Lung (tissue), 12 donors: Measurements from ENCODE around the gene OTUB2. TPM values are rescaled to one million over a fixed set of nuclear protein-coding genes. Genes with fewer than 3 reads are reported as not detected.

Experiments
- ATAC-seq: fragments of 200-7000 bp; cut with Tn5 transposase; one replicate; pipeline ENCODE4 v1.9.1; 2020; ENCODE audit warnings: moderate number of reproducible peaks; ENCODE audit not compliant: insufficient read depth, low FRiP score
- DNase-seq, 3 donors: peaks; one replicate each; pipeline ENCODE4 v3.0.0-alpha.2; 2013 to 2017
- H3K27ac ChIP-seq, 2 donors: one replicate each; pipeline ENCODE4 v1.5.1; 2013; ENCODE audit warnings: mild to moderate bottlenecking in 2 of 2, moderate library complexity in 2 of 2, control low read depth in 1 of 2, inconsistent platforms in 1 of 2, low read depth in 1 of 2, low read length in 1 of 2
- H3K27me3 ChIP-seq, 3 donors: one replicate each; pipeline ENCODE4 v1.5.1; 2013; ENCODE audit warnings: low read length in 2 of 3; ENCODE audit not compliant: control insufficient read depth in 3 of 3, insufficient read depth in 3 of 3
- H3K36me3 ChIP-seq, 4 donors: one replicate each; pipeline ENCODE4 v1.5.1; 2013; ENCODE audit warnings: low read length in 4 of 4, mild to moderate bottlenecking in 1 of 4, moderate library complexity in 1 of 4; ENCODE audit not compliant: control insufficient read depth in 4 of 4, insufficient read depth in 4 of 4
- H3K4me1 ChIP-seq, 5 donors: one replicate each; pipeline ENCODE4 v1.5.1; 2013; ENCODE audit warnings: low read length in 5 of 5, mild to moderate bottlenecking in 2 of 5, moderate library complexity in 1 of 5; ENCODE audit not compliant: control insufficient read depth in 5 of 5, insufficient read depth in 5 of 5
- H3K4me3 ChIP-seq: one replicate; pipeline ENCODE4 v1.5.1; 2013; ENCODE audit warnings: mild to moderate bottlenecking, control low read depth, moderate library complexity
- H3K9ac ChIP-seq, 2 donors: one replicate each; pipeline ENCODE4 v1.5.1; 2013; ENCODE audit warnings: low read length in 2 of 2, control low read depth in 1 of 2; ENCODE audit not compliant: insufficient read depth in 1 of 2
- H3K9me3 ChIP-seq, 4 donors: one replicate each; pipeline ENCODE4 v1.5.1; 2013; ENCODE audit warnings: low read length in 3 of 4, mild to moderate bottlenecking in 1 of 4, moderate library complexity in 1 of 4; ENCODE audit not compliant: control insufficient read depth in 4 of 4, insufficient read depth in 3 of 4
- WGBS, 2 donors: extraction: QIAGEN DNeasy Blood & Tissue Kit; methylation state at CpG; one replicate each; pipeline ENCODE4 v1.1.7; 2013; 5-methylcytosine and 5-hydroxymethylcytosine counted together
- polyA plus RNA-seq, 2 donors: library from polyadenylated mRNA; stranded (reverse); fragments of 200-250 nt; gene quantifications; one replicate each; pipeline ENCODE4 v1.2.1, GENCODE V29; 2013
- total RNA-seq, 2 donors: library from RNA; depleted of rRNA in 1 of 2; stranded (reverse); fragments of >200 nt in 1 of 2; gene quantifications; one replicate each; pipeline ENCODE4 v1.2.1, GENCODE V29; 2014 to 2021
- TF ChIP-seq, protein P1 (sequence below): IDR thresholded peaks from 2 replicates; pipeline ENCODE4 v1.5.1; 2012; ENCODE audit warnings: mild to moderate bottlenecking; ENCODE audit errors: control extremely low read depth, extremely low read depth
- donor health status: control.
- donor health status: control.
- donor health status: Bipolar disorder and iron deficiency.
- donor health status: healthy.
- donor health status: DM: yes; HTN: yes; CAD: no.

The OTUB2 gene
- total and polyA plus RNA-seq, 4 donors = 0.31 to 2.2 (median 1.6) TPM

GRCh38 chr14:94040247-94040646 is 14.1 kb downstream of the OTUB2 start:
- H3K4me1 ChIP-seq = peaks cover 0 to 12% (median 3%) of the 10 kb centered on the region in 5 donors
- TF ChIP-seq, protein P1, sequence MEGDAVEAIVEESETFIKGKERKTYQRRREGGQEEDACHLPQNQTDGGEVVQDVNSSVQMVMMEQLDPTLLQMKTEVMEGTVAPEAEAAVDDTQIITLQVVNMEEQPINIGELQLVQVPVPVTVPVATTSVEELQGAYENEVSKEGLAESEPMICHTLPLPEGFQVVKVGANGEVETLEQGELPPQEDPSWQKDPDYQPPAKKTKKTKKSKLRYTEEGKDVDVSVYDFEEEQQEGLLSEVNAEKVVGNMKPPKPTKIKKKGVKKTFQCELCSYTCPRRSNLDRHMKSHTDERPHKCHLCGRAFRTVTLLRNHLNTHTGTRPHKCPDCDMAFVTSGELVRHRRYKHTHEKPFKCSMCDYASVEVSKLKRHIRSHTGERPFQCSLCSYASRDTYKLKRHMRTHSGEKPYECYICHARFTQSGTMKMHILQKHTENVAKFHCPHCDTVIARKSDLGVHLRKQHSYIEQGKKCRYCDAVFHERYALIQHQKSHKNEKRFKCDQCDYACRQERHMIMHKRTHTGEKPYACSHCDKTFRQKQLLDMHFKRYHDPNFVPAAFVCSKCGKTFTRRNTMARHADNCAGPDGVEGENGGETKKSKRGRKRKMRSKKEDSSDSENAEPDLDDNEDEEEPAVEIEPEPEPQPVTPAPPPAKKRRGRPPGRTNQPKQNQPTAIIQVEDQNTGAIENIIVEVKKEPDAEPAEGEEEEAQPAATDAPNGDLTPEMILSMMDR = no peak
- DNase-seq (no peak), ATAC-seq (no peak)
- 84 to 90% methylated on average over 5 of the region's 5 CpGs for WGBS, 2 donors
- peaks cover 0 to 2% (median 0%) of the 10 kb centered on the region in 4 donors for H3K9me3 ChIP-seq
- H3K36me3 ChIP-seq = peaks cover 0 to 17% (median 5%) of the 10 kb centered on the region in 4 donors
- H3K27me3 ChIP-seq = no peaks in the 10 kb centered on the region
- no peak overlapping the region for H3K9ac ChIP-seq
- H3K27ac ChIP-seq = no peak overlapping the region
- H3K4me3 ChIP-seq = no peak overlapping the region

GRCh38 chr14:94040796-94041195 is 14.7 kb downstream of the OTUB2 start:
- no peak for DNase-seq
- Histone ChIP-seq H3K4me3 (no peak overlapping the region), H3K36me3 (peaks cover 0 to 22% (median 10%) of the 10 kb centered on the region in 4 donors), H3K27me3 (no peaks in the 10 kb centered on the region), H3K4me1 (peaks cover 0 to 12% (median 3%) of the 10 kb centered on the region in 5 donors), H3K9me3 (peaks cover 0 to 2% (median 0%) of the 10 kb centered on the region in 4 donors), H3K9ac (no peak overlapping the region), H3K27ac (no peak overlapping the region)
- 86 to 89% methylated on average over 13 of the region's 13 CpGs for WGBS, 2 donors
- ATAC-seq = no peak
- TF ChIP-seq, protein P1 = no peak

DNA sequence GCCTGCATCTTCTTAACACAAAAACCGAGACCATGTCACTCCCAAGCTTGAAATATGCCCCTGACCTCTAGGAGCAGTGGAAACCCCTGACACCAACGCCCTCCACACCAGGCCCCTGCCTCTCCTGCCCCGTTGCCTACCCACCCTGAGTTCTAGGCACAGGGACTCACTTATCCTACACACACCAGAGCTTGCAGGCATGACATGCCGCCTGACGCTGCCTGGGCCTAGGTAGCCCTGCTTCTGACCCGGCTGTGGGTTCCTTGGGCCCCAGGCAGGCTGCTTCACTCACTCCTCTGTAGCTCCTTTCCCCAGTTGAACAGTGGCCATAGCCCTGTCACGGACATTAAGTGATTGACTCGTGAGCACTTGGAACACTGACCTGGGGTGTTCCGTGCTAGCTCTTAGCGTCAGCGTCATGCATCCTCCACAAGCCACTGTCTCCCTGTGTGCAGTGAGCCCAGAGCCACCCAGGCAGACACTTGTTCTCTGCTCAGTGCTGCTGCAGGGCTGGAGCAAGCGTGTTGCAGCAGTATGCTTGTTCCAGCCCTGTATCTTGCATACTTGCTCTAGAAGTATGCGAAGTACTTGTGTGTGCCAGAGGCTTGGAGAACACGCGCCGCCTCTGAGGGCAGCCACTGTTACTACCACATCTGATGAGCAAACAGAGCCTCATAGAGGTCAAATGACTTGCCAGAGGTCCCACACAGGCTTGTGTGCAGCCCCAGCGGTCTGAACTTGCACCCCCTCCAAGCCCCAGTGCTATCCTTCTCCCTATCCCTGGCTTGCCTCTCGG is 15.6 kb downstream of the OTUB2 start:
- peaks cover 0 to 25% (median 11%) of the 10 kb centered on the region in 4 donors for H3K36me3 ChIP-seq
- peak; percentile 60 for ATAC-seq
- peak overlapping the region in 1 of 2 donors; percentile 33 for H3K27ac ChIP-seq
- TF ChIP-seq, protein P1 = no peak
- no peaks in the 10 kb centered on the region for H3K27me3 ChIP-seq
- WGBS, 2 donors = 72 to 86% methylated on average over 18 of the region's 18 CpGs
- H3K9me3 ChIP-seq = peaks cover 0 to 2% (median 0%) of the 10 kb centered on the region in 4 donors
- peak; percentile 39 to 60 (median 43) for DNase-seq
- no peak overlapping the region for H3K4me3 ChIP-seq
- no peak overlapping the region for H3K9ac ChIP-seq
- H3K4me1 ChIP-seq = peaks cover 0 to 12% (median 3%) of the 10 kb centered on the region in 5 donors
